ENCODE measurements around the gene DENND2A. TPM values are rescaled to one million over a fixed set of nuclear protein-coding genes. Genes with fewer than 3 reads are reported as not detected.
A peak's percentile ranks its signal among the peaks of the same experiment; 100 is the strongest.

DENND2A gene
- total RNA-seq, 4 donors from 2014 or later: 25.2 to 83.5 (median 46.5) TPM

GRCh38 chr7:140595468-140596092, 45.0 kb downstream of the DENND2A start:
- Histone ChIP-seq H3K9me3 (no peaks in the 10 kb centered on the region), H3K27ac (peak overlapping the region in 3 of 4 donors; percentile 57 to 71 (median 71)), H3K27me3 (no peaks in the 10 kb centered on the region), H3K36me3 (peaks cover 0 to under 1% of the 10 kb centered on the region in 2 donors), H3K4me3 (no peak overlapping the region), H3K4me1 (peaks cover 0 to 66% (median 10%) of the 10 kb centered on the region in 3 donors)
- ATAC-seq: peak; percentile 3
- no peak for TF ChIP-seq CTCF (IDR thresholded peaks at IDR 0.05)
- TF ChIP-seq POLR2A (IDR thresholded peaks at IDR 0.05): no peak
- no peak for TF ChIP-seq EP300 (IDR thresholded peaks at IDR 0.05)
- no peak for TF ChIP-seq POLR2AphosphoS5 (IDR thresholded peaks at IDR 0.05)
- WGBS, 2 donors (ENCODE audit: low coverage in 1 of 2): 78 to 83% methylated on average over 1 to 14 of the region's 15 CpGs

- H3K4me3 ChIP-seq: no peak overlapping the region
- peaks cover 0 to 4% of the 10 kb centered on the region in 2 donors for H3K36me3 ChIP-seq
- WGBS, 2 donors (ENCODE audit: low coverage in 1 of 2): 87 to 93% methylated on average over 10 to 13 of the region's 13 CpGs
- no peak overlapping the region for H3K27ac ChIP-seq
- ATAC-seq: peak; percentile 48
- peaks cover 0 to 66% (median 10%) of the 10 kb centered on the region in 3 donors for H3K4me1 ChIP-seq
- TF ChIP-seq CTCF (IDR thresholded peaks at IDR 0.05) (no peak), EP300 (IDR thresholded peaks at IDR 0.05) (no peak), POLR2A (IDR thresholded peaks at IDR 0.05) (no peak), POLR2AphosphoS5 (IDR thresholded peaks at IDR 0.05) (no peak)
- no peaks in the 10 kb centered on the region for H3K27me3 ChIP-seq
- H3K9me3 ChIP-seq: no peaks in the 10 kb centered on the region
Observed at GRCh38 chr7:140594131-140594691, 46.4 kb downstream of the DENND2A start.

- no peak for ATAC-seq
- no peaks in the 10 kb centered on the region for H3K9me3 ChIP-seq
- TF ChIP-seq CTCF (IDR thresholded peaks at IDR 0.05) (no peak), EP300 (IDR thresholded peaks at IDR 0.05) (no peak), POLR2A (IDR thresholded peaks at IDR 0.05) (no peak), POLR2AphosphoS5 (IDR thresholded peaks at IDR 0.05) (no peak)
- WGBS, 2 donors (ENCODE audit: low coverage in 1 of 2): 83 to 93% methylated on average over 4 of the region's 4 CpGs
- H3K27ac ChIP-seq: no peak overlapping the region
- H3K27me3 ChIP-seq: no peaks in the 10 kb centered on the region
- H3K4me1 ChIP-seq: peaks cover 0 to 66% (median 10%) of the 10 kb centered on the region in 3 donors
- peaks cover 0 to 6% of the 10 kb centered on the region in 2 donors for H3K36me3 ChIP-seq
- no peak overlapping the region for H3K4me3 ChIP-seq
Observed at GRCh38 chr7:140593672-140593982, 47.0 kb downstream of the DENND2A start.

GRCh38 chr7:140592964-140593671, 47.5 kb downstream of the DENND2A start:
- no peak for TF ChIP-seq POLR2AphosphoS5 (IDR thresholded peaks at IDR 0.05)
- TF ChIP-seq EP300 (IDR thresholded peaks at IDR 0.05): no peak
- no peak for TF ChIP-seq CTCF (IDR thresholded peaks at IDR 0.05)
- no peak for TF ChIP-seq POLR2A (IDR thresholded peaks at IDR 0.05)
- Histone ChIP-seq H3K4me3 (no peak overlapping the region), H3K9me3 (no peaks in the 10 kb centered on the region), H3K27ac (no peak overlapping the region), H3K27me3 (no peaks in the 10 kb centered on the region), H3K36me3 (peaks cover 0 to 6% of the 10 kb centered on the region in 2 donors), H3K4me1 (peaks cover 0 to 65% (median 10%) of the 10 kb centered on the region in 3 donors)
- no peak for ATAC-seq
- WGBS, 2 donors (ENCODE audit: low coverage in 1 of 2): 50 to 80% methylated on average over 8 of the region's 9 CpGs

All from gastroesophageal sphincter (tissue), 4 donors.